ENCODE results near the gene DERA.

Gene DERA

GRCh38 chr12:15982921-15983320, 71.8 kb downstream of the DERA start:
- Histone ChIP-seq H3K27me3 (ENCODE audit: insufficient read depth, low read depth) (no peaks in the 10 kb centered on the region), H3K27ac (no peak overlapping the region), H2AFZ (ENCODE audit: low read depth) (no peak overlapping the region), H3K9ac (no peak overlapping the region), H3K79me2 (ENCODE audit: insufficient read depth, low read depth) (no peaks in the 10 kb centered on the region), H4K20me1 (ENCODE audit: insufficient read depth) (no peaks in the 10 kb centered on the region), H3K4me2 (no peak overlapping the region), H3K4me1 (ENCODE audit: low read depth, poor library complexity, severe bottlenecking) (no peaks in the 10 kb centered on the region), H3K4me3 (IDR thresholded peaks at IDR 0.05; ENCODE audit: insufficient read depth, low read depth, low read length) (no peak overlapping the region), H3K36me3 (ENCODE audit: insufficient read depth) (no peaks in the 10 kb centered on the region)
- TF ChIP-seq CTCF (conservative IDR thresholded peaks at IDR 0.05; ENCODE audit: low read depth, low read length), result no peak

GRCh38 chr12:15984097-15984800, 73.1 kb downstream of the DERA start:
- no peaks in the 10 kb centered on the region for H3K36me3 ChIP-seq (ENCODE audit: insufficient read depth)
- H2AFZ ChIP-seq (ENCODE audit: low read depth), result no peak overlapping the region
- no peak for TF ChIP-seq CTCF (conservative IDR thresholded peaks at IDR 0.05; ENCODE audit: low read depth, low read length)
- H3K4me2 ChIP-seq, result no peak overlapping the region
- H3K27me3 ChIP-seq (ENCODE audit: insufficient read depth, low read depth), result no peaks in the 10 kb centered on the region
- H3K9ac ChIP-seq, result no peak overlapping the region
- H3K4me3 ChIP-seq (IDR thresholded peaks at IDR 0.05; ENCODE audit: insufficient read depth, low read depth, low read length), result no peak overlapping the region
- no peaks in the 10 kb centered on the region for H3K4me1 ChIP-seq (ENCODE audit: low read depth, poor library complexity, severe bottlenecking)
- no peaks in the 10 kb centered on the region for H4K20me1 ChIP-seq (ENCODE audit: insufficient read depth)
- no peak overlapping the region for H3K27ac ChIP-seq
- no peaks in the 10 kb centered on the region for H3K79me2 ChIP-seq (ENCODE audit: insufficient read depth, low read depth)

- no peaks in the 10 kb centered on the region for H3K36me3 ChIP-seq (ENCODE audit: insufficient read depth)
- no peak overlapping the region for H2AFZ ChIP-seq (ENCODE audit: low read depth)
- no peak overlapping the region for H3K9ac ChIP-seq
- no peaks in the 10 kb centered on the region for H3K79me2 ChIP-seq (ENCODE audit: insufficient read depth, low read depth)
- H3K27me3 ChIP-seq (ENCODE audit: insufficient read depth, low read depth), result no peaks in the 10 kb centered on the region
- no peak overlapping the region for H3K27ac ChIP-seq
- H4K20me1 ChIP-seq (ENCODE audit: insufficient read depth), result no peaks in the 10 kb centered on the region
- H3K4me1 ChIP-seq (ENCODE audit: low read depth, poor library complexity, severe bottlenecking), result no peaks in the 10 kb centered on the region
- no peak overlapping the region for H3K4me3 ChIP-seq (IDR thresholded peaks at IDR 0.05; ENCODE audit: insufficient read depth, low read depth, low read length)
- no peak for TF ChIP-seq CTCF (conservative IDR thresholded peaks at IDR 0.05; ENCODE audit: low read depth, low read length)
- H3K4me2 ChIP-seq, result no peak overlapping the region
Measured at GRCh38 chr12:15984963-15985362, 73.8 kb downstream of the DERA start.

- Histone ChIP-seq H3K4me1 (ENCODE audit: low read depth, poor library complexity, severe bottlenecking) (no peaks in the 10 kb centered on the region), H3K27me3 (ENCODE audit: insufficient read depth, low read depth) (no peaks in the 10 kb centered on the region), H3K79me2 (ENCODE audit: insufficient read depth, low read depth) (no peaks in the 10 kb centered on the region), H3K27ac (no peak overlapping the region), H4K20me1 (ENCODE audit: insufficient read depth) (no peaks in the 10 kb centered on the region), H3K36me3 (ENCODE audit: insufficient read depth) (no peaks in the 10 kb centered on the region), H2AFZ (ENCODE audit: low read depth) (no peak overlapping the region), H3K4me3 (IDR thresholded peaks at IDR 0.05; ENCODE audit: insufficient read depth, low read depth, low read length) (no peak overlapping the region), H3K4me2 (no peak overlapping the region), H3K9ac (no peak overlapping the region)
- no peak for TF ChIP-seq CTCF (conservative IDR thresholded peaks at IDR 0.05; ENCODE audit: low read depth, low read length)
Measured at GRCh38 chr12:15987696-15988095, 76.6 kb downstream of the DERA start.

All from KMS-11 (cell line).